ENCODE data around the gene RXRB.

Gene RXRB

DNA sequence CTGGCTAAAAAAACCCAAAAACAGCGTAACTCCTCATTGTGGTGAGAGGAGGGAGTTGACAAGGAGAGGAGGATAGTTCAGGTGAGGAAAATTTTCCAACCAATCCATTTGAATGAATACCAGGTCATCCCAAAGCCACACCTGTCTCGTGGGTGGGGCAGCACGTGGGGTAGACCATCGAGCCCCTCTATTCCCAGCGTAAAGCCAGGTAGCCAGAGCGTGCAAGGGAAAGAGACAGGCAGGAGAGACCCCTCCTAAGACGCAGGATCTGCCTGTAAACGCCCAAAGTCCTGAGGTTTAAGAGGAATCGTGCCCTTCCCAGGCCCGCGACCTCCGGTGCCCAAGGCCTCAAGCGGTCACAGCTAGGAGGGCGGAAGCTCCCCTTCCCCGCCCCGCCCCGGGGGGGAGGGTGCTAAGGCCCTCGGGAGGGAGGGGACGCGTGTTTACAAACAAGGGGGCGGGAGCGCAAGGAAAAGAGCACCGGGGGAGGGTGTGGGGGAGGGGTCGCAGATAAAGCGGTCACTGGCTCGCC lies 712 bp downstream of the RXRB start:
- Histone ChIP-seq H3K27ac (replicated peaks) (peak overlapping the region; percentile 97), H3K4me3 (replicated peaks; ENCODE audit: insufficient read depth, low read length) (peak overlapping the region; percentile 68), H3K27me3 (ENCODE audit: insufficient read depth, poor library complexity, severe bottlenecking) (no peaks in the 10 kb centered on the region)
- peak; percentile 78 to 85 for DNase-seq (ENCODE audit: low read depth in 1 of 2, low spot score in 1 of 2)
- TF ChIP-seq, protein P1, sequence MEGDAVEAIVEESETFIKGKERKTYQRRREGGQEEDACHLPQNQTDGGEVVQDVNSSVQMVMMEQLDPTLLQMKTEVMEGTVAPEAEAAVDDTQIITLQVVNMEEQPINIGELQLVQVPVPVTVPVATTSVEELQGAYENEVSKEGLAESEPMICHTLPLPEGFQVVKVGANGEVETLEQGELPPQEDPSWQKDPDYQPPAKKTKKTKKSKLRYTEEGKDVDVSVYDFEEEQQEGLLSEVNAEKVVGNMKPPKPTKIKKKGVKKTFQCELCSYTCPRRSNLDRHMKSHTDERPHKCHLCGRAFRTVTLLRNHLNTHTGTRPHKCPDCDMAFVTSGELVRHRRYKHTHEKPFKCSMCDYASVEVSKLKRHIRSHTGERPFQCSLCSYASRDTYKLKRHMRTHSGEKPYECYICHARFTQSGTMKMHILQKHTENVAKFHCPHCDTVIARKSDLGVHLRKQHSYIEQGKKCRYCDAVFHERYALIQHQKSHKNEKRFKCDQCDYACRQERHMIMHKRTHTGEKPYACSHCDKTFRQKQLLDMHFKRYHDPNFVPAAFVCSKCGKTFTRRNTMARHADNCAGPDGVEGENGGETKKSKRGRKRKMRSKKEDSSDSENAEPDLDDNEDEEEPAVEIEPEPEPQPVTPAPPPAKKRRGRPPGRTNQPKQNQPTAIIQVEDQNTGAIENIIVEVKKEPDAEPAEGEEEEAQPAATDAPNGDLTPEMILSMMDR (IDR thresholded peaks at IDR 0.05; ENCODE audit: insufficient read depth, low read length) = no peak
- TF ChIP-seq POLR2AphosphoS5 (IDR thresholded peaks at IDR 0.05; ENCODE audit: low read depth) = no peak

- no peak overlapping the region for H3K27ac ChIP-seq (replicated peaks)
Observed at GRCh38 chr6:33198853-33199436, 1.5 kb downstream of the RXRB start.

GRCh38 chr6:33198159-33198852 lies 2.2 kb downstream of the RXRB start:
- H3K4me3 ChIP-seq (replicated peaks; ENCODE audit: insufficient read depth, low read length) = no peak overlapping the region
- no peak for DNase-seq (ENCODE audit: low read depth in 1 of 2, low spot score in 1 of 2)
- no peak overlapping the region for H3K27ac ChIP-seq (replicated peaks)
- no peaks in the 10 kb centered on the region for H3K27me3 ChIP-seq (ENCODE audit: insufficient read depth, poor library complexity, severe bottlenecking)
- TF ChIP-seq POLR2AphosphoS5 (IDR thresholded peaks at IDR 0.05; ENCODE audit: low read depth) (no peak), GABPA (IDR thresholded peaks at IDR 0.05; ENCODE audit: low read depth) (no peak), SPI1 (IDR thresholded peaks at IDR 0.05; ENCODE audit: borderline replicate concordance, low read depth) (no peak), REST (IDR thresholded peaks at IDR 0.05; ENCODE audit: insufficient replicate concordance, low read depth) (no peak)
- TF ChIP-seq, protein P1 (IDR thresholded peaks at IDR 0.05; ENCODE audit: insufficient read depth, low read length) = no peak

More at GRCh38 chr6:33198853-33199436, 1.5 kb downstream of the RXRB start:
- Histone ChIP-seq H3K4me3 (replicated peaks; ENCODE audit: insufficient read depth, low read length) (peak overlapping the region; percentile 68), H3K27me3 (ENCODE audit: insufficient read depth, poor library complexity, severe bottlenecking) (no peaks in the 10 kb centered on the region)
- no peak for DNase-seq (ENCODE audit: low read depth in 1 of 2, low spot score in 1 of 2)
- no peak for TF ChIP-seq REST (IDR thresholded peaks at IDR 0.05; ENCODE audit: insufficient replicate concordance, low read depth)
- TF ChIP-seq, protein P1 (IDR thresholded peaks at IDR 0.05; ENCODE audit: insufficient read depth, low read length) = no peak
- no peak for TF ChIP-seq GABPA (IDR thresholded peaks at IDR 0.05; ENCODE audit: low read depth)
- no peak for TF ChIP-seq SPI1 (IDR thresholded peaks at IDR 0.05; ENCODE audit: borderline replicate concordance, low read depth)
- TF ChIP-seq POLR2AphosphoS5 (IDR thresholded peaks at IDR 0.05; ENCODE audit: low read depth) = no peak

Data from HL-60 (cell line).